K562 (cell line): ENCODE data around the gene ENG. TPM values are rescaled to one million over a fixed set of nuclear protein-coding genes. Genes with fewer than 3 reads are reported as not detected.
A peak's percentile ranks its signal among the peaks of the same experiment; 100 is the strongest.

Experiments
- BCL6 ChIP-seq: fragments of 250-450 bp; sonication (Bioruptor Pico); IDR thresholded peaks from 2 replicates; pipeline ENCODE4 v1.4.0; 2020
- BCLAF1 ChIP-seq, 2 experiments: fragments of 450-650 bp in 1 of 2; IDR thresholded peaks; 2 replicates each; pipeline ENCODE4 v1.6.1; 2011 to 2017; ENCODE audit warnings: low read depth in 2 of 2, antibody characterized with exemption in 1 of 2, borderline replicate concordance in 1 of 2, low read length in 1 of 2, mild to moderate bottlenecking in 1 of 2, mixed read lengths in 1 of 2; ENCODE audit not compliant: control insufficient read depth in 1 of 2
- CBX2 ChIP-seq: fragments of 200-600 bp; sonication (generic); IDR thresholded peaks from one replicate; pipeline ENCODE4 v1.6.1; 2012; ENCODE audit warnings: mild to moderate bottlenecking, low read length, inconsistent platforms; ENCODE audit not compliant: insufficient read depth, poor library complexity, severe bottlenecking
- CHAMP1 ChIP-seq: fragments of 450-650 bp; IDR thresholded peaks from 2 replicates; pipeline ENCODE4 v1.6.1; 2016; ENCODE audit warnings: mild to moderate bottlenecking
- GABPB2 ChIP-seq: fragments of 250-450 bp; sonication (Bioruptor Pico); conservative IDR thresholded peaks from 2 replicates; pipeline ENCODE4 v1.5.1; 2021; ENCODE audit warnings: mild to moderate bottlenecking
- HCFC1 ChIP-seq: IDR thresholded peaks from 2 replicates; pipeline ENCODE4 v1.6.1; 2012; ENCODE audit warnings: low read depth, low read length, improper control_type of control experiment
- MIER1 ChIP-seq: fragments of 450-650 bp; IDR thresholded peaks from 2 replicates; pipeline ENCODE4 v1.6.1; 2016; ENCODE audit warnings: antibody characterized with exemption, mild to moderate bottlenecking, low read depth
- NFRKB ChIP-seq: fragments of 450-650 bp; IDR thresholded peaks from 2 replicates; pipeline ENCODE4 v1.6.1; 2016; ENCODE audit warnings: low read depth
- POU5F1 ChIP-seq: fragments of 150-350 bp; IDR thresholded peaks from 2 replicates; pipeline ENCODE4 v1.6.1; 2014; ENCODE audit warnings: borderline replicate concordance, low read length, low read depth, mild to moderate bottlenecking; ENCODE audit not compliant: partially characterized antibody
- SLC30A9 ChIP-seq: fragments of 250-450 bp; sonication (Bioruptor Pico); IDR thresholded peaks from 2 replicates; pipeline ENCODE4 v1.8.0; 2022; ENCODE audit warnings: mild to moderate bottlenecking, moderate library complexity
- SOX6 ChIP-seq: fragments of 450-650 bp; IDR thresholded peaks from 2 replicates; pipeline ENCODE4 v1.6.1; 2014; ENCODE audit warnings: mild to moderate bottlenecking
- SPI1 ChIP-seq: IDR thresholded peaks from 2 replicates; pipeline ENCODE4 v1.6.1; 2011; ENCODE audit warnings: low read depth, low read length, control low read depth, borderline replicate concordance
- ZNF134 ChIP-seq: fragments of 250-450 bp; sonication (Bioruptor Pico); conservative IDR thresholded peaks from 2 replicates; pipeline ENCODE4 v1.4.0; 2020
- ZSCAN32 ChIP-seq: fragments of 450-650 bp; formaldehyde crosslinking; IDR thresholded peaks from 2 replicates; pipeline ENCODE4 v1.4.0; 2020; ENCODE audit warnings: mild to moderate bottlenecking, moderate library complexity
- polyA plus RNA-seq, 8 experiments: library from polyadenylated mRNA; depleted of rRNA in 4 of 8; stranded (reverse) in 5 of 8; unstranded in 3 of 8; fragments of >200 nt; fragmentation: Nextera tagmentation in 2 of 8; fragmentation: Illumina TruSeq in 1 of 8; extraction: Ambion mirVana in 2 of 8; extraction: Trizol in 1 of 8; gene quantifications; 2 replicates each; pipeline versions ENCODE4 v1.2.1 to v1.2.3, GENCODE V29; 2011 to 2014; ENCODE audit warnings: inconsistent platforms in 1 of 8, missing spikeins in 1 of 8
- total RNA-seq, 7 experiments: library from RNA; depleted of rRNA in 6 of 7; stranded (reverse); fragments of >200 nt in 6 of 7; fragmentation: Illumina TruSeq in 2 of 7; extraction: Trizol in 2 of 7; gene quantifications; 2 replicates each; pipeline versions ENCODE4 v1.2.1 to v1.2.3, GENCODE V29; 2011 to 2021; ENCODE audit warnings: low replicate concordance in 1 of 7
- TF ChIP-seq, protein P1 (sequence below): fragments of 450-650 bp; formaldehyde crosslinking; IDR thresholded peaks from 2 replicates; pipeline ENCODE4 v1.4.0; 2022; ENCODE audit warnings: missing genetic modification characterization
- TF ChIP-seq, protein P2 (sequence below): fragments of 450-650 bp; IDR thresholded peaks from 2 replicates; pipeline ENCODE4 v1.6.1; 2018; ENCODE audit not compliant: partially characterized antibody

ENG gene
- total and polyA plus RNA-seq, 9 of the 15 experiments (the other 6 are each of a cell fraction or from before 2014, with no cell fraction given) = 0.04 to 0.40 (median 0.14) TPM; not detected in 1

- TF ChIP-seq BCLAF1 (IDR thresholded peaks at IDR 0.05; ENCODE audit: borderline replicate concordance in 1 of 2, control insufficient read depth in 1 of 2, low read depth in 2 of 2, low read length in 1 of 2) (no peak), MIER1 (no peak), CBX2 (no peak), ZSCAN32 (CRISPR knock-in tag) (0 out of 2 replicates have a peak, but pooled peaks have one; percentile 1), ZNF134 (CRISPR knock-in tag) (no peak; the same call in 1 of the 2 replicates), SLC30A9 (no peak), NFRKB (peak; percentile 95), SPI1 (peak; percentile 88), GABPB2 (no peak), CHAMP1 (no peak), HCFC1 (peak; percentile 14; the same call in 1 of the 2 replicates), SOX6 (peak; percentile 84; the same call in 1 of the 2 replicates), POU5F1 (no peak), BCL6 (no peak)
- TF ChIP-seq, protein P1, sequence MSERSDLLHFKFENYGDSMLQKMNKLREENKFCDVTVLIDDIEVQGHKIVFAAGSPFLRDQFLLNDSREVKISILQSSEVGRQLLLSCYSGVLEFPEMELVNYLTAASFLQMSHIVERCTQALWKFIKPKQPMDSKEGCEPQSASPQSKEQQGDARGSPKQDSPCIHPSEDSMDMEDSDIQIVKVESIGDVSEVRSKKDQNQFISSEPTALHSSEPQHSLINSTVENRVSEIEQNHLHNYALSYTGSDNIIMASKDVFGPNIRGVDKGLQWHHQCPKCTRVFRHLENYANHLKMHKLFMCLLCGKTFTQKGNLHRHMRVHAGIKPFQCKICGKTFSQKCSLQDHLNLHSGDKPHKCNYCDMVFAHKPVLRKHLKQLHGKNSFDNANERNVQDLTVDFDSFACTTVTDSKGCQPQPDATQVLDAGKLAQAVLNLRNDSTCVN (CRISPR knock-in tag) = no peak
- TF ChIP-seq, protein P2, sequence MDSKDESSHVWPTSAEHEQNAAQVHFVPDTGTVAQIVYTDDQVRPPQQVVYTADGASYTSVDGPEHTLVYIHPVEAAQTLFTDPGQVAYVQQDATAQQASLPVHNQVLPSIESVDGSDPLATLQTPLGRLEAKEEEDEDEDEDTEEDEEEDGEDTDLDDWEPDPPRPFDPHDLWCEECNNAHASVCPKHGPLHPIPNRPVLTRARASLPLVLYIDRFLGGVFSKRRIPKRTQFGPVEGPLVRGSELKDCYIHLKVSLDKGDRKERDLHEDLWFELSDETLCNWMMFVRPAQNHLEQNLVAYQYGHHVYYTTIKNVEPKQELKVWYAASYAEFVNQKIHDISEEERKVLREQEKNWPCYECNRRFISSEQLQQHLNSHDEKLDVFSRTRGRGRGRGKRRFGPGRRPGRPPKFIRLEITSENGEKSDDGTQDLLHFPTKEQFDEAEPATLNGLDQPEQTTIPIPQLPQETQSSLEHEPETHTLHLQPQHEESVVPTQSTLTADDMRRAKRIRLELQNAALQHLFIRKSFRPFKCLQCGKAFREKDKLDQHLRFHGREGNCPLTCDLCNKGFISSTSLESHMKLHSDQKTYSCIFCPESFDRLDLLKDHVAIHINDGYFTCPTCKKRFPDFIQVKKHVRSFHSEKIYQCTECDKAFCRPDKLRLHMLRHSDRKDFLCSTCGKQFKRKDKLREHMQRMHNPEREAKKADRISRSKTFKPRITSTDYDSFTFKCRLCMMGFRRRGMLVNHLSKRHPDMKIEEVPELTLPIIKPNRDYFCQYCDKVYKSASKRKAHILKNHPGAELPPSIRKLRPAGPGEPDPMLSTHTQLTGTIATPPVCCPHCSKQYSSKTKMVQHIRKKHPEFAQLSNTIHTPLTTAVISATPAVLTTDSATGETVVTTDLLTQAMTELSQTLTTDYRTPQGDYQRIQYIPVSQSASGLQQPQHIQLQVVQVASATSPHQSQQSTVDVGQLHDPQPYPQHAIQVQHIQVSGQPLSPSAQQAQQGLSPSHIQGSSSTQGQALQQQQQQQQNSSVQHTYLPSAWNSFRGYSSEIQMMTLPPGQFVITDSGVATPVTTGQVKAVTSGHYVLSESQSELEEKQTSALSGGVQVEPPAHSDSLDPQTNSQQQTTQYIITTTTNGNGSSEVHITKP = peak; percentile 93
These were observed 7.9 kb upstream of the ENG start (continued) for GRCh38 chr9:127862075-127863011.
